Measurements from ENCODE around the gene PRPSAP1. TPM values are rescaled to one million over a fixed set of nuclear protein-coding genes. Genes with fewer than 3 reads are reported as not detected.

The PRPSAP1 gene
- total and polyA plus RNA-seq, 4 experiments from 2014 or later = 55.2 to 99.1 (median 64.6) TPM

DNA sequence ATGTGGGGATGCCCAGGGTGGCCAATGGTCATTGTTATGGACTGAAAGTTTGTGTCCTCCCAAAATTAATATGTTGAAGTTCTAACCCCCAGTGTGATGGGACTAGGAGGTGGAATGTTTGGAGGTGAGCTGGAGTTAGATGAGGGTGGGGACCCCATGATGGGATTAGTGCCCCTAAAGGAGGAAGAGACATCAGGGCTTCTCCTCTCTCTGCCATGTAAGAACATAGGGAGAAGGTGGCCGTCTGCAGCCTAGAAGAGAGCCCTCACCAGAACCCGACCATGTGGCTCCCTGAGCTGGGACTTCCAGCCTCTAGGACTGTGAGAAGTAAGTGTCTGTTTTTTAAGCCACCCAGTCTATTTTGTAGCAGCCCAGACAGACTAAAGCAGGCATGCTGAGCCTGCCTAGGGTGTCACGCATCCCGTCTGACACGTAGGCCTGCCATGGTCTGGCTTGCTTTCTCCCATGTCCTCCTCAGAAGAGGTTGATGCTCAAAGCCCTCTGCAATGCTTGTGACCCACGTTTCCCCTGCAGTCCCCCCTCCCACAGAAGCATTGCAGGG, 4.0 kb upstream of the PRPSAP1 start:
- H3K9me3 Mint-ChIP-seq = no peaks in the 10 kb centered on the region
- peaks cover 0 to 9% of the 10 kb centered on the region in 2 donors for H3K36me3 Mint-ChIP-seq

DNA sequence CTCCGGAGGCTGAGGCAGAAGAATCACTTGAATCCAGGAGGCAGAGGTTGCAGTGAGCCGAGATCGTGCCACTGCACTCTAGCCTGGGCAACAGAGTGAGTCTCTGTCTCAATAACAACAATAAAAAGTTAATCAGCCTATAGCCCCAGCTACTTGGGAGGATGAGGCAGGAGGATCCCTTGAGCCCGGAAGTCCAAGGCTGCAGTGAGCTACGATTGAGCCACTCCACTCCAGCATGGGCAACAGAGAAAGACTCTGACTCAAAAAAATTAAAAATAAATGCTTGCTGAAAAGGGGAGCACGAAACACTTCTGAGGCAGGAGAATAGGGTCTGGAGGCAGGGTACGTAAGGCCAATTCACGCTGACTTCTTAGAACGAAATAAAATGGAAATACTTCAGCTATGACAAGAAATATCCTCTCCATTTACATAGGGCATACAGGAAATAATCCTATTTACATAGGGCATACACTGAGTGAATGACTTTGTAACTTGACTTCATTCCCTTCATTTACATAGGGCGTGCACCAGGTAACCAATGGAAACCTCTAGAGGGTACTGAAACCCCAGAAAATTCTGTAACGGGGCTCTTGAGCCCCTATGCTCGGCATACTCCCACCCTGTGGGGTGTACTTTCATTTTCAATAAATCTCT, 3.2 kb upstream of the PRPSAP1 start:
- peak overlapping the region in 2 of 8 donors; percentile 9 to 25 for H3K4me3 Mint-ChIP-seq
- H3K4me1 Mint-ChIP-seq = peaks cover 7 to 22% (median 15%) of the 10 kb centered on the region in 4 donors
- no peaks in the 10 kb centered on the region for H3K27me3 Mint-ChIP-seq
- H3K9me3 Mint-ChIP-seq = no peaks in the 10 kb centered on the region
- Histone ChIP-seq H3K27me3 (ENCODE audit: insufficient read depth, low read length) (no peaks in the 10 kb centered on the region), H3K36me3 (ENCODE audit: insufficient read depth, low read length) (no peaks in the 10 kb centered on the region), H3K4me1 (ENCODE audit: insufficient read depth, low read length) (peaks cover 12% of the 10 kb centered on the region), H3K27ac (ENCODE audit: low read depth, low read length) (no peak overlapping the region), H3K4me3 (ENCODE audit: low read length in 2 of 2) (no peak overlapping the region), H3K9me3 (ENCODE audit: control insufficient read depth in 1 of 2, low read length in 2 of 2) (no peaks in the 10 kb centered on the region)
- no peak for DNase-seq
- intact Hi-C loops (cut with micrococcal nuclease) = no loop called here
- peaks cover 0 to 9% of the 10 kb centered on the region in 2 donors for H3K36me3 Mint-ChIP-seq
- CTCF ChIA-PET (ENCODE audit: partially characterized antibody) = no interaction called here
- H3K27ac Mint-ChIP-seq = peak overlapping the region in 1 of 7 donors; percentile 27
- POLR2A ChIA-PET (ENCODE audit: partially characterized antibody) = no interaction called here

More for the DNA sequence above, 4.0 kb upstream of the PRPSAP1 start:
- Mint-ChIP-seq H3K4me1 (peaks cover 4 to 16% (median 11%) of the 10 kb centered on the region in 4 donors), H3K4me3 (no peak overlapping the region), H3K27me3 (no peaks in the 10 kb centered on the region), H3K27ac (no peak overlapping the region)
- DNase-seq = no peak
- H3K4me3 ChIP-seq (ENCODE audit: low read length in 2 of 2) = no peak overlapping the region
- H3K9me3 ChIP-seq (ENCODE audit: control insufficient read depth in 1 of 2, low read length in 2 of 2) = no peaks in the 10 kb centered on the region
- ChIA-PET CTCF (ENCODE audit: partially characterized antibody) (interaction anchor here (1.0 kb wide), 1 partner anchor 28 kb away, joined by 4 read pairs; no protein-coding TSS in a partner anchor), POLR2A (ENCODE audit: partially characterized antibody) (no interaction called here)
- H3K27ac ChIP-seq (ENCODE audit: low read depth, low read length) = no peak overlapping the region
- H3K27me3 ChIP-seq (ENCODE audit: insufficient read depth, low read length) = no peaks in the 10 kb centered on the region
- intact Hi-C loops (cut with micrococcal nuclease) = no loop called here
- no peaks in the 10 kb centered on the region for H3K36me3 ChIP-seq (ENCODE audit: insufficient read depth, low read length)
- H3K4me1 ChIP-seq (ENCODE audit: insufficient read depth, low read length) = peaks cover 7% of the 10 kb centered on the region

DNA sequence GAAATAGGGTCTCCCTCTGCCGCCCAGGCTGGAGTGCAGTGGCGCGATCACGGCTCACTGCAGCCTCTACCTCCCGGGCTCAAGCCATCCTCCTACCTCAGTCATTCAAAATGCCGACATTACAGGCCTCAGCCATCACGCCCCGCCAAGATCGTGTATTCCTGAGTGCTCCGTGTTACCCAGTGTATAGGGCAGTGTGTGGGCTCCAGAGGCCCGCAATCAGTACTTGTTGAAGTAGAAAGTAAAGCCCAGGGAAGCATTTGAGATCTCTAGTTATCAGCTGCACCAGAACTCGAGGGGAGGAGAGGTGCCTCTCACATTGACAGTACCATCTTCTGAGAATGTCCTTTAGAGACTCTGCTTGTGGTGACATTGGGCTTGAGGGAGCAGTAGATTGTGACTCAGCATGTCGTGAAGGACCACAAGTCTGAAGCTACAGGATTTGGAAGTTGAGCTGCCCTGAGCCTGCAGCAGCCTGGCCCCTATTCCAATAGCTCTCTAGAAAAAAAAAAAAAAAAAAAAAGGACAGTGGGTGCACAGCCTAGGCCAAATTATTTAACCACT, 1.1 kb upstream of the PRPSAP1 start:
- intact Hi-C loops (cut with micrococcal nuclease) = no loop called here
- H3K4me1 Mint-ChIP-seq = peaks cover 12 to 29% (median 20%) of the 10 kb centered on the region in 4 donors
- peak overlapping the region in 5 of 7 donors; percentile 30 to 82 (median 59) for H3K27ac Mint-ChIP-seq
- Histone ChIP-seq H3K4me3 (ENCODE audit: low read length in 2 of 2) (no peak overlapping the region), H3K27ac (ENCODE audit: low read depth, low read length) (no peak overlapping the region), H3K4me1 (ENCODE audit: insufficient read depth, low read length) (peaks cover 16% of the 10 kb centered on the region), H3K9me3 (ENCODE audit: control insufficient read depth in 1 of 2, low read length in 2 of 2) (no peaks in the 10 kb centered on the region), H3K27me3 (ENCODE audit: insufficient read depth, low read length) (no peaks in the 10 kb centered on the region), H3K36me3 (ENCODE audit: insufficient read depth, low read length) (no peaks in the 10 kb centered on the region)
- no peaks in the 10 kb centered on the region for H3K9me3 Mint-ChIP-seq
- no peak for DNase-seq
- H3K4me3 Mint-ChIP-seq = peak overlapping the region; percentile 72 to 99 (median 94)
- ChIA-PET POLR2A (ENCODE audit: partially characterized antibody) (interaction anchor here (0.7 to 3.0 kb wide), 6 partner anchors 7 to 251 kb away, joined by 3 to 61 read pairs (median 7); partner anchors contain the start of genes EXOC7, SPHK1 and UBALD2), CTCF (ENCODE audit: partially characterized antibody) (interaction anchor here (0.7 to 1.1 kb wide), 3 partner anchors 30 to 780 kb away, joined by 3 to 4 read pairs (median 4); no protein-coding TSS in a partner anchor)
- H3K27me3 Mint-ChIP-seq = no peaks in the 10 kb centered on the region
- peaks cover 0 to 9% of the 10 kb centered on the region in 2 donors for H3K36me3 Mint-ChIP-seq

GRCh38 chr17:76354317-76354729, 607 bp upstream of the PRPSAP1 start:
- peak overlapping the region; percentile 92 to 99 (median 96) for H3K4me3 Mint-ChIP-seq
- H3K27ac Mint-ChIP-seq = peak overlapping the region; percentile 82 to 99 (median 98)
- Histone ChIP-seq H3K4me1 (ENCODE audit: insufficient read depth, low read length) (peaks cover 16% of the 10 kb centered on the region), H3K36me3 (ENCODE audit: insufficient read depth, low read length) (no peaks in the 10 kb centered on the region), H3K27me3 (ENCODE audit: insufficient read depth, low read length) (no peaks in the 10 kb centered on the region), H3K9me3 (ENCODE audit: control insufficient read depth in 1 of 2, low read length in 2 of 2) (no peaks in the 10 kb centered on the region), H3K4me3 (ENCODE audit: low read length in 2 of 2) (peak overlapping the region; percentile 15 to 88), H3K27ac (ENCODE audit: low read depth, low read length) (peak overlapping the region; percentile 77)
- CTCF ChIA-PET (ENCODE audit: partially characterized antibody) = interaction anchor here (0.7 to 2.8 kb wide), 5 partner anchors 31 to 780 kb away, joined by 3 to 21 read pairs (median 4); partner anchors contain the start of gene SPHK1
- DNase-seq = no peak
- intact Hi-C loops (cut with micrococcal nuclease) = no loop called here
- no peaks in the 10 kb centered on the region for H3K9me3 Mint-ChIP-seq
- H3K27me3 Mint-ChIP-seq = no peaks in the 10 kb centered on the region
- H3K36me3 Mint-ChIP-seq = peaks cover 0 to 9% of the 10 kb centered on the region in 2 donors
- POLR2A ChIA-PET (ENCODE audit: partially characterized antibody) = interaction anchor here (0.8 to 3.0 kb wide), 22 partner anchors 8 to 578 kb away, joined by 3 to 61 read pairs (median 4); partner anchors contain the start of genes EXOC7, MRPL38, RHBDF2 and SPHK1
- peaks cover 12 to 29% (median 20%) of the 10 kb centered on the region in 4 donors for H3K4me1 Mint-ChIP-seq

DNA sequence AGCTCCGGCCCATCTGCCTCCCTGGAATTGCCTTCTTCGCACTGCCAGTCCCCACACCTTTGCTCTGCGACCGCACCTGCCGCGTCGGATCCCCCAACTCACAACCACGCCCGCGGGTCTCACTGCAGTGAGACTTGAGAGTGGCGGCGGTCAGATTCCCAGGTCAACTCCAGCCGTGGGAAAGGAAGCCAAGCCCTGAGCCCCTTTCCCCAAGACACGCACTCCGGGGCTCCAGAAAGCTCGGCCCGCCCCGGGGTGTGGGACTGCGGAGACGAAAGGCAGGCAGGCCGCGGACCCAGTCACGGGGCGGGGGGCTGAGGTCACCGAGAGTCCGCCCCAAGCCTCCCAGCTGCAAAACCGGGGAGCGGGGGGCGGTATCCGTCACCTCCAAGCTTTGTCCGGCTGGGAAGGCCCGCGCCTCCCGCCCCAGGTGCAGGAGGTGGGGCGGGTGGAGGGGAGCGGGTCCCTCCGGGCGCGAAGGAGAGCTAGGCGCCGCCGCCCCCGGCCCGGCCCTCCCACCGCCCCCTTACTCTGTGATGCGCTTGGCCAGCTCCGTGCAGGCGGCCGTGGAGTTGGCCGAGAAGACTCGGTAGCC, 615 bp downstream of the PRPSAP1 start:
- no peaks in the 10 kb centered on the region for H3K27me3 ChIP-seq (ENCODE audit: insufficient read depth, low read length)
- Mint-ChIP-seq H3K27ac (peak overlapping the region; percentile 30 to 99 (median 82)), H3K36me3 (peaks cover 0 to 9% of the 10 kb centered on the region in 2 donors), H3K4me1 (peaks cover 12 to 29% (median 20%) of the 10 kb centered on the region in 4 donors), H3K4me3 (peak overlapping the region; percentile 92 to 99 (median 96)), H3K27me3 (no peaks in the 10 kb centered on the region), H3K9me3 (no peaks in the 10 kb centered on the region)
- CTCF ChIA-PET (ENCODE audit: partially characterized antibody) = interaction anchor here (0.5 to 2.8 kb wide), 5 partner anchors 17 to 339 kb away, joined by 3 to 21 read pairs (median 4); partner anchors contain the start of gene SPHK1
- intact Hi-C loops (cut with micrococcal nuclease) = loop anchor here (1.0 kb wide), 4 partner anchors 32 to 448 kb away; partner anchors contain the start of gene SRP68
- H3K4me1 ChIP-seq (ENCODE audit: insufficient read depth, low read length) = peaks cover 16% of the 10 kb centered on the region
- H3K9me3 ChIP-seq (ENCODE audit: control insufficient read depth in 1 of 2, low read length in 2 of 2) = no peaks in the 10 kb centered on the region
- H3K36me3 ChIP-seq (ENCODE audit: insufficient read depth, low read length) = no peaks in the 10 kb centered on the region
- POLR2A ChIA-PET (ENCODE audit: partially characterized antibody) = interaction anchor here (0.7 to 3.0 kb wide), 28 partner anchors 10 to 577 kb away, joined by 3 to 61 read pairs (median 4); partner anchors contain the start of genes EXOC7, FBF1, RHBDF2 and SPHK1
- peak overlapping the region; percentile 52 to 88 for H3K4me3 ChIP-seq (ENCODE audit: low read length in 2 of 2)
- H3K27ac ChIP-seq (ENCODE audit: low read depth, low read length) = peak overlapping the region; percentile 77
- DNase-seq = peak in 3 of 5 donors; percentile 1 to 4 (median 2)

DNA sequence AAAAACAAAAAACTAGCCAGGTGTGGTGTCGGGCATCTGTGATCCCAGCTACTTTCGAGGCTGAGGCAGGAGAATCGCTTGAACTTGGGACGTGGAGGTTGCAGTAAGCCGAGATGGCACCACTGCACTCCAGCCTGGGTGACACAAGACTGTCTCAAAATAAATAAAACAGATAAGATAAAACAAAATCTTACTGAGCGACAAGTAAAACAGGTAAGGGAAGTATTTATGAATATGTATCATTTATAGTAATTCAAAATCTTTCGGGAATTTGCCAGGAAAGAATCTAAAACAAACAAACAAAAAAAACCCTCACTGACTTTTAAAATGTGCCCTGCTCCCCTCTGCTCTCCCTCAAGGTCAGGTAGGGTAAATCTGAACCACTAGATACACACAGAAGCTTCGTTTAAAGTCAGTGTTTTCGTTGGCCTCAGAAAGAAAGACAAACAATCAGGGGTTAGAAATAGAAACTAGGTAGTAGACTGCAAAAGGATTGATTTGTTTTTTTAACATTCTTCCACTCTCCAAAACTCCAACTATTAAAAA, 2.1 kb downstream of the PRPSAP1 start:
- H3K4me3 Mint-ChIP-seq = peak overlapping the region; percentile 47 to 73 (median 64)
- Histone ChIP-seq H3K9me3 (ENCODE audit: control insufficient read depth in 1 of 2, low read length in 2 of 2) (no peaks in the 10 kb centered on the region), H3K4me1 (ENCODE audit: insufficient read depth, low read length) (peaks cover 16% of the 10 kb centered on the region), H3K4me3 (ENCODE audit: low read length in 2 of 2) (no peak overlapping the region), H3K27me3 (ENCODE audit: insufficient read depth, low read length) (no peaks in the 10 kb centered on the region), H3K36me3 (ENCODE audit: insufficient read depth, low read length) (peaks cover 5% of the 10 kb centered on the region), H3K27ac (ENCODE audit: low read depth, low read length) (no peak overlapping the region)
- peak overlapping the region in 1 of 7 donors; percentile 55 for H3K27ac Mint-ChIP-seq
- peaks cover 12 to 29% (median 20%) of the 10 kb centered on the region in 4 donors for H3K4me1 Mint-ChIP-seq
- ChIA-PET CTCF (ENCODE audit: partially characterized antibody) (interaction anchor here (0.9 to 2.8 kb wide), 7 partner anchors 10 to 337 kb away, joined by 3 to 14 read pairs (median 3); partner anchors contain the start of gene SPHK1), POLR2A (ENCODE audit: partially characterized antibody) (interaction anchor here (0.8 to 3.0 kb wide), 2 partner anchors 33 to 38 kb away, joined by 3 to 61 read pairs; partner anchors contain the start of gene SPHK1)
- no peaks in the 10 kb centered on the region for H3K27me3 Mint-ChIP-seq
- H3K9me3 Mint-ChIP-seq = no peaks in the 10 kb centered on the region
- H3K36me3 Mint-ChIP-seq = peaks cover 10 to 17% of the 10 kb centered on the region in 2 donors
- DNase-seq = no peak
- intact Hi-C loops (cut with micrococcal nuclease) = no loop called here
